Kidney epithelial cell (primary cell): ENCODE results near the gene BICDL1. TPM values are rescaled to one million over a fixed set of nuclear protein-coding genes. Genes with fewer than 3 reads are reported as not detected.

Experiments used
- DNase-seq: peaks from one replicate; pipeline ENCODE4 v3.0.0-alpha.2; 2010; ENCODE audit warnings: low read depth
- H3K27me3 ChIP-seq: 2 replicates; pipeline ENCODE4 v1.6.0; 2011; ENCODE audit warnings: low read length; ENCODE audit not compliant: control insufficient read depth, insufficient read depth
- H3K36me3 ChIP-seq: 2 replicates; pipeline ENCODE4 v1.5.1; 2011; ENCODE audit warnings: low read length; ENCODE audit not compliant: control insufficient read depth, insufficient read depth
- H3K4me3 ChIP-seq: 2 replicates; pipeline ENCODE4 v1.5.1; 2011; ENCODE audit warnings: low read depth, mild to moderate bottlenecking, control low read depth, low read length
- CTCF ChIP-seq: IDR thresholded peaks from 2 replicates; pipeline ENCODE4 v1.5.1; 2011; ENCODE audit warnings: mild to moderate bottlenecking, moderate library complexity, low read length, control low read depth, inconsistent platforms; ENCODE audit not compliant: insufficient read depth, poor library complexity, severe bottlenecking
- total RNA-seq: library from RNA; depleted of rRNA; stranded (reverse); fragments of >200 nt; gene quantifications from 2 replicates; pipeline ENCODE4 v1.2.3, GENCODE V29; 2015

The BICDL1 gene
- total RNA-seq, 1 donor from 2014 or later, result 9.2 TPM

- no peak overlapping the region for H3K4me3 ChIP-seq
- no peak for TF ChIP-seq CTCF
- DNase-seq, result no peak
- H3K27me3 ChIP-seq, result no peaks in the 10 kb centered on the region
- no peaks in the 10 kb centered on the region for H3K36me3 ChIP-seq
Observed at GRCh38 chr12:120090626-120091295, 101.7 kb downstream of the BICDL1 start.

- Histone ChIP-seq H3K4me3 (no peak overlapping the region), H3K27me3 (no peaks in the 10 kb centered on the region), H3K36me3 (peaks cover 1% of the 10 kb centered on the region)
- DNase-seq, result no peak
- no peak for TF ChIP-seq CTCF
Observed at GRCh38 chr12:120091371-120092090, 102.5 kb downstream of the BICDL1 start.

GRCh38 chr12:120092551-120093335 is 103.7 kb downstream of the BICDL1 start:
- TF ChIP-seq CTCF, result no peak
- H3K36me3 ChIP-seq, result peaks cover 2% of the 10 kb centered on the region

GRCh38 chr12:120093336-120093591 is 104.2 kb downstream of the BICDL1 start:
- DNase-seq, result no peak
- Histone ChIP-seq H3K27me3 (no peaks in the 10 kb centered on the region), H3K36me3 (peaks cover 4% of the 10 kb centered on the region), H3K4me3 (no peak overlapping the region)
- no peak for TF ChIP-seq CTCF

More at GRCh38 chr12:120092551-120093335, 103.7 kb downstream of the BICDL1 start:
- no peak for DNase-seq
- Histone ChIP-seq H3K27me3 (no peaks in the 10 kb centered on the region), H3K4me3 (no peak overlapping the region)

GRCh38 chr12:120093592-120094355 is 104.7 kb downstream of the BICDL1 start:
- TF ChIP-seq CTCF, result no peak
- Histone ChIP-seq H3K4me3 (no peak overlapping the region), H3K27me3 (no peaks in the 10 kb centered on the region), H3K36me3 (peaks cover 4% of the 10 kb centered on the region)
- no peak for DNase-seq
